HG02973 (cell line): Measurements from ENCODE around the gene HLA-DOA.

Experiments used
- ATAC-seq: cut with Tn5 transposase; IDR thresholded peaks from one replicate; pipeline ENCODE4 v1.9.1; 2021; ENCODE audit warnings: moderate library complexity; ENCODE audit not compliant: unreplicated experiment

The HLA-DOA gene

DNA sequence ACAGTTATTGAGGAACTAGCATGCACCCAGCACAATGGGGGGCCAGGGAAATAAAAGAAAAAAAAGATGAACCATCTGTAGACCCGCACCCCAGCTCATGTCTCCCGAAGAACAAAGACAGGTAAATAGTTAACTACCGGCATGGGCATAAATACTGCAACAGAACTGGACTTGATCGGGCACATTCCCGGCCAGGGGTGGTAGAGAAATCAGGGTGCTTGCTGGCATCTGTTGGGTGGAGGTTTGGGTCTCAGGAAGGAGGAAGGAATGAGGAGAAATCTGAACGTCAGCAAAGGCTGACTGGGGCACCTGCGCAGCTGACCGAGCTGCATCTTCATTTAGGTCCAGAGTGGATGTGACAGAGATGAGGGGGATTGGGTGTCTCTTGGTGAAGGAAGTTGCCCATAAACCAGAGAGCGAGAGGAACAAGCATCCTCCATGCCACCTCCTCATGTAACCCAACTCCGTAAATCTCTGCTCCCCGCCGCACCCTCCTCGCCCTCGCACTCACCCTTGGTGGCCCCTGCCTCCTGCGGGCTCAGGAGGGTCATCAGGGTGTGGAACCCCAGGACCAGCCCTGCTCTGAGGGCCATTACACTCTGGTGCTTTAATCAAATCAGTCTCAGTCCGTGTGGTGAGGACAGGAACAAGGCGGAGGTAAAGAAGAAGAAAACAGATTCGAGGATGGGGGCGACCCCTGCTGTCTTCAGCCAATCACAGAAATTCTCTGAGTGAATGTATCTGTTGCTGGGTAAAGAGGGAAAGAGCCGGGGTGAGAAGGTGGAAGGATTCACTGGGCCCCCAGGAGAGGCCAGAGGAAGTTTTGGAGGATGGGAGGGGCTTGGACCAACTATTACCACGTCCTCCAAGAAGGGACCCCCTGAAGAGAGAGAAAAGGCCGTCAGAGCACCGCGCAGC is at the start of gene HLA-DOA:
Gene HLA-DOA, minus strand, starts transcription at position 648 of the 918 bp plus-strand sequence.
- ATAC-seq: peak; percentile 81

DNA sequence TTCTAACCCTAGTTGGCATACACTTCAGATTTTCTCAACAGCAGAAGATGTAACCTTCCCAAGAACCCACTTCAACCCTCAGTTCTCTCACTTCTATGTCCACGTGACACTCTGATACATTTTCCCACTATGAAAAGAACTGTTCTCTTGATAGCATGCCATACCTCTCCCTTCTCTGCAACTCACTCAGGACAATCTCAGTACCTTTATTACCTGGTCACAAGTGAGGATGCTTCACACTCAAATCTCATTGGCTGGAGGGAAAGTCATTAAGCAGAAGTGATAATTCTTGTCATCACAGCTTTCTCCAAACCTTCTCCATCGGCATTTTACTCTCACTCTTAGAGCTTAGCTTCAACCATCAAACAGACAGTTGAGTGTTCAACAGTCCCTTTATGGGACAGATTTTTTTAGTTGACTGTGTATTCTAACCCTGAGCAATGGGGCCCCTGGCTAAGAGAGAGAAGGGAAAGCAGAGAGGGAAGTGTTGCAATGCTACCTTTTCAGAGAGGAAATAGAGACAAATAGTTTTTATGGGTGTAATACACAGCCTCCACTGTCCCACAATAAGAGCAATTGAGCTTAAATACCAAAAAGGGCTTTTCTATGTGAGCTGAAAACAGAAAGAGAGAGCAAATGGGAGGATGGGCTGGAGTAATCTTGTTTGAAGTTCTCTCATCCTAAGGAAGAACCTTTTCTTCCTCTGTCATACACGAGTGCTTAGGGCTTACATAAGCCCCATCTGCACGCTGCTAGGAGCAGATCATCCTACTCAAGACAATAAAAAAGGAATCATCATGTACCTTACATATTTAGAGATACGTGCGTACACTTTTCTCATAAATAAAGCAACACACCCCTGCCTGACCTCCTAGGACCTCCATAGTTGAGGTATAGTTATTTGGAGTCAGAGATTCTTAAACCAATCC is 48.1 kb upstream of the HLA-DOA start:
- ATAC-seq: no peak

DNA sequence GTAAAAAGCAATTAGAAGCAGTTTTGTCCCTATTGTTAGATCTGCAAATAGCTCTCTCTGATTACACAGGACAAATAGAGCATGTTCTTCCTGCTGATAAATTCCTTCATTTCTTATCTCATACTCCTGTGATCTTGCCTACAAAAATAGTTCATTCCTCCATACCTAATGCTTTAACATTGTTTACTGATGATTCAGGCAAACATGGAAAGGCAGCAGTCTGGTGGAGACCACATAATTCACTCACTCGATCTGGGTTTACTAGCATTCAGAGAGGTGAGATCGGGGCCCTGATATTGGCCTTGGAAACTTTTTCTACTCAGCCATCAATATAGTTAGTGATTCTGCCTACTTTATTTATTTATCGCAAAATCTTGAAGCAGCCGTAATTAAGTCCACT is 43.8 kb upstream of the HLA-DOA start:
- ATAC-seq: no peak

DNA sequence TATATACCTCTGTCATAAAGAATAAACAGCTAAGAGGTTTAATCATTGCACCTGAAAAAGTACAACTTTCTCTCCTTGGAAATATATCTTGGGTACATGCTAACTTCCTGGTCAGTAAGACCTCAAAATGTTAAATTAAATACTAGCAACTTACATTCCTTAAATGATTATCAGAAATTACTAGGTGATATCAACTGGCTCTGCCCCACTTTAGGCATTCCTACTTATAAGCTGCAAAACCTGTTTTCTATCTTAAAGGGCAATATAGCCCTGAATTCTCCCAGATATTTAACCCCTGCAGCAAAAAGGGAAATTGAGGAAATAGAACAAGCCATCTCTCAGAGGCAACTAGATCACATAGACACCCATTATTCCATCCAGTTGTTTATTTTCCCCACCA is 43.2 kb upstream of the HLA-DOA start:
- ATAC-seq: no peak

DNA sequence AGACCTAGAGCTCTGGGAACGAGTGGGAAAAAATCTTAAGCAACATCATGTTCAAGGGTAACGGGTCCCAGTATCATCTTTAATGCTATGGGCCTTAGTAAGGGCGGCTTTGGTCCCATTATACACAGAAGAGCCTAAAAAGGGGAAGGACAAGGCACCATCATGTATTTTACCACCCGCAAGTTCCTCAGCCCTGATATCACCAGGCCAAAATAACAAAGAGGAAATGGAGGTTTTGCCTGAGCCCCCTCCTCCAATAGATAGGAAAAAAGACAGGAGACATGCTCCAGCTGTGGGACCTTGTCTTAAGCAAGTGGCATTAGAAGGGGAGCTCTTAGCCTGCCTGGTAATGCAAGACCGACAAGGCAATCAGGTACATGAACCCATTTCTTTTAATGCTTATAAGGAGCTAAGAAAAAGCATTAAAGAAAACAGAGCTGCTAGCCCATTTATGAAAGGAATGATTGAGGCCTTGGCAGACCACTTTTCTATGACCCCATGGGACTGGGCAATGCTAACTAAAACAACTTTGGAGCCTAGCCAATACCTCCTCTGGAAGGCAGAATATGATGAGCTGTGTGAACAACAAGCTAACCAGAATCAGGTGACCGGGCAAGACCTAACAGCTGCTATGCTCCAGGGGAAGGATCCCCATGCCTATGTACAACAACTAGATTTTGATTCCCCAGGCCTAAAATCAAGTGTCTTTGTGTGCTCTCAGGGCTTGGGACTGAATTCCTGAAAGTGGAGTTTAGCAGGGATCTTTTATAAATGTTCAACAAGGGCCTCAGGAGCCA is 40.8 kb upstream of the HLA-DOA start:
- ATAC-seq: no peak

DNA sequence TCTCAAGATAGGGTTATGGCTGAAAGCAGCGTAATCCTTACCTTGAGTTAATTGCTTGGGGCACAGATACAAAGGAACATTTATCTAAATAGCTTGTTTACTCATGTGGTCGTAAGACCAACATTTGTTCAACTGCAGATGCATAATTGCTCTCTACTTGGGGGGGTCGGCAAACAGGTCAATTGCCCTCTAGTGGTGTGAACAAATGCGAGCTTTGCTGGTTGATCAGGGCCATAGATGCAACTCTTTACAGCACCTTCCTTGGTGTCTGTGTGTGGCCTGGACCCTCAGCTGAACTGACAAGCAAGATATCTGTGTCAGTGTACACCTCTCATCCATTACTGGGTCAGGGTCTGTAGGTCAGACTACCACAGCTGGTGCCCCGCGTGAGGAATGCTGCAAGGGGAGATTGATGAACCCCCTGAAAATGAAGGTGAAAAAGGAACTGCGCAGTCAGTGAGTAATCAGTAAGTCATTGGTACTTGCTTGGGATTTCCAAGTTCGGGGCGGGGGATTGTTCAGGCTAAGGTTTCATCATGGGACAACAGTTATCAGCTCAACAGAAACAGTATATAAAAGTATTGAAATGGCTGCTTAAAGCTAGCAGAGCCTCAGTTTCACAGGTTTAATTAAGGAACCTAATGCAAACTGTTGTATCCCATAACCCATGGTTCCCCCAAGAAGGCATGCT is 40.1 kb upstream of the HLA-DOA start:
- no peak for ATAC-seq

DNA sequence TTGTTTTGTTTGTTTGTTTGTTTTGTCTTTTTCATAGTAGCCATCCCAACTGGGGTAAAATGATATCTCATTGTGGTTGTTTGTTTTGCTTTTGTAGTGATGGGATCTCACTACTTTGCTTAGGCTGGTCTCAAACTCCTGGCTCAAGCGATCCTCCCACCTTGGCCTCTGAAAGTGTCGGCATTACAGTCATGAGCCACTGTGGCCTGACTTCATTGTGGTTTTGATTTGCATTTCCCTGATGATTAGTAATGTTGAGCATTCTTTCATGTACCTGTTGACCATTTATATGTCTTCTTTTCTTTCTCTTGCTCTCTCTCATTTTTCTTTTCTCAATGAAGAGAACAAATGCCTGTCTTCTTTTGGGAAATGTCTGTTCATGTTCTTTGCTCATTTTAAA is 30.8 kb upstream of the HLA-DOA start:
- no peak for ATAC-seq

DNA sequence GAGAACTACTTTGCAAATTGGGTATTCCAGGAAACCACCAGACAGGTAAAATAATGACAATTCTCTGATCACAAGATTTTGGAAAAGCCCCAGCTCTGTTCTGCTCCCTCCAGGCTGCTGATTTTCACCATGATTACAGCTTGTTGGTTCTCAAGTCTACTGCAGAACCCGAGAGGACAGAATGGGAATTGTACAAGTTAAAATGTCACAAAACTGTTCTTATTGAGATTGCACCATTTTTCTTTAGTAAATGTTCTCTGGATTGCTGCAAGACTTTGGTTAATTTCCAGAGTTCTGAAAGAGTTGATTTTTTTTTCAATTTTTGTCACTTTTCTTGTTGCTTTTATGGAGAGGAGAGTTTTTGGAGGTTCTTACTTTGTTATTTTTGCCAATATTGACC is 27.1 kb upstream of the HLA-DOA start:
- ATAC-seq: no peak

DNA sequence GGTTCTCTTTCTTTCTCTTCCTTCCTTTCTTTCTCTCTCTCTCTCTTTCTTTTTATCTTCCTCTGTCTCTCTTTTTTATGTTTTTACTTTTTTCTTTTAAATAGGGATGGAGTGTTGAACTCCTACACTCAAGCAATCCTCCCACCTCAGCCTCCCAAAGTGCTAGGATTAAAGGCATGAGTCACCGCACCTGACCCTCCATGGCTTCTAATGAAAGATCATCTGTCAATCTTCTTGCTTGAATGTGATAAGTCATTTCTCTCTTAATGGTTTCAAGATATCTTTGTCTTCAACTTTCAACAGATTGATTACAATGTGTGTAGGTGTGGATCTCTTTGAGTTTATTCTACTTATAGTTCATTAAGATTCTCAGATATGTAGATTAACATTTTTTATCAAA is 25.2 kb upstream of the HLA-DOA start:
- no peak for ATAC-seq

DNA sequence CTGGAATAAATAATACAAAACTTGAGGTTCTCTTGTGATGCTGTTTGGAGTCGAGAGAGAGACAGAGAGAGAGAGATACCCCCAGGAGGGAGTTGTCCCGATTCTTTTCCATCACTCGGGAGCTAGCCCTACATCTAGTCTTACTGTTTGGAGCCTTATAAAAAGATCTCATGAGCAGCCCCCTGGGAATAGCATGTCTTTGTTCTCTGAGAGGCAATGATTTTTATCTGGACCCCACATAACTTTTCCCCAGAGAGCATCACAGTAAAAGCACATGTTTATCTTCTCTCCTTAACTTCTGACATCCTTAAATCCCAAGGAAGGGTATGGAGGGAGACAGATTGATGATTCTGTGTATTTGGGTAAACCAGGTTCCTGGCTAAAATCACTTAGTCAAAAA is 20.9 kb upstream of the HLA-DOA start:
- no peak for ATAC-seq

DNA sequence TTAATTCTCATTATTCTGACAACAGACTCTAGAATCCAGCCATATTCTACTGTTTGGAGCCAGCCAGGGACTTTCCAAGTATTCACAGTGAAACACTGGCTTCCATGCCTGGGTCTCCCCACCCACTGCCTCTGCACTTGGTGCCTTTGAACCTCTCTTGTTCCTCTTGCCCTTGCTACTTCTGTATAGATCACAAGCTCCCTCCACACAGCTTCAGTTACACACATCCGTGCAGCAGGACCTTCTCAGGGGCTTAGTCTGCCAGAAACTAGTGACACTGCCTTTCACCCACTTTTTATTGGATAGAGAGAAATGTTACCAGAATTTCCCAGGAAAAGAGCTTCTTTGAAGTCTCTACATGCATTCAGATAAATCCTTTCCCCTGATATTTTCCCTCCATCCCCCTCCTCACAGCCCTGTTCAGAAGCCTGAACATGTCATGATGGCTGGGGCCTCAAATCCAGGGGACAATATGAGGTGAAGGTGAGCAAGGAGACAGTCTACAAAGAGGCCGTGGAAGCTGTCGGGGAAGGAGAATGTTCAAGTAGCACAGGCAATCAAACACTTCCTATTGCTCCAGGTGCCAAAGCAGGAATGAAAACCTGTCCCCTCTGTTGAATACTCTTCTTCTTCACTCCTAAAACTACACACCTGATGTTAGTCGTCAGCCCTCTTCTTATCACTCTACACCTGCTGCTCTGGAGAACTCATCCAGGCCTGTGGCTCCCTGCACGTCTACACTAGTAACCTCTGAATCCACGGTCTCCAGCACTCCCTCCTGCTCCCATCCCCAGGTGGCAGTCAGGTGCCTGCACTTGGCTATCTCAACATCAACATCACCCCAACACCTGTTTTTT is 20.2 kb upstream of the HLA-DOA start:
- peak; percentile 66 for ATAC-seq

DNA sequence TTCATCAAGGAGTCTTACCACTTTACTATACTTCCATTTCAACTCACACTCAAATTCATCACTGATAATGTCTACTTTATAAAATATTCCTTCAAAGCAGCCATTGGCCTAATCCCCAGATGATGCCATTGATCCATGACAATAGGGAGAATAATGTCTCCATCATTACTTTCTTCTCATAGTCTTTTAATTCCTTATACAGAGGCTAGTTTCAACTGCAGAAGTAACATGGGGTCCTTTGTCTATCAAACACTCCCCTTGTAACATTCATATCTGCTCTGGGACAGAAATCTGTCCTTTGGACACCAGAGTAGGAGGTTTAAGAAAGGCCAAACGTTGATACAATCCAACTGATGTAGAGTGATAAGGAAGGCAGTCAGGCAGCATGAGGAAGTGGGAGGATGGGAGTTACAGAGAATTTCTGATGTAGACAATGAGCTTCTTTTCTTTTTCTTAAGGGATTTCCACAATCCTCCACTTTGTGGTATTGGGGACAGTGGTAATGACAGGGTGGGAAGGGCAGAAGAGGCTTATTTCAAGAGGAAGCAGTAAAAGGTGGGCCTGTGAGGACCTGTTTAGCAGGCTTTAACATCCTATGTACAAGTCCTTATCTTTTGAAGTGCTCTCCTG is 18.9 kb upstream of the HLA-DOA start:
- ATAC-seq: no peak

DNA sequence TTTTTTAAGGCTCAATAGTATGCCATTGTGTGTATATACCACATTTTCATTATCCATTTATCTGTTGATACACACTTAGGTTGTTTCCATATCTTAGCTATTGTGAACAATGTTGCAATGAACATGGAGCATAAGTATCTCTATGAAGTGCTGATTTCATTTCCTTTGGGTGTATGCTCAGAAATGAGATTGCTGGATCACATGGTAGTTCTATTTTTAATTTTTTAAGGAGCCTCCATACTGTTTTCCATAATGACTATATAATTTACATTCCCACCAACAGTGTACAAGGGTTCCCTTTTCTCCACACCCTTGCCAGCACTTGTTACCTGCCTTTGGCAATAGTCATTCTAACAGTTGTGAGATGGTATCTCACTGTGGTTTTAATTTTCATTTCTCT is 15.1 kb upstream of the HLA-DOA start:
- ATAC-seq: no peak

DNA sequence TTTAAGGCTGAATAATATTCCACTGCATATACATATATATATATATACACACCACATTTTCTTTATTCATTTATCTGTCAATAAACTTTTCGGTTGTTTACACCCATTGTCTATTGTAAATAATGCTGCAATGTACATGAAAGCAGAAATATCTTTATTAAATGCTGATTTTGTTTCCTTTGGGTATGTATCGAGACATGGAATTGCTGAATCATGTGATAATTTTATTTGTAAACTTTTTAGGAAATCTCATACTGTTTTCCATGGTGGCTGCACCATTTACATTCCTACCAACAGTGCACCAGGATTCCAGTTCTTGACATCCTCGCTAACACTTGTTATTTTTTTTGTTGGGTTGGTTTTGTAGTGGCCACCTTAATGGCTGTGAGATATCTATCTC is 14.1 kb upstream of the HLA-DOA start:
- ATAC-seq: no peak

DNA sequence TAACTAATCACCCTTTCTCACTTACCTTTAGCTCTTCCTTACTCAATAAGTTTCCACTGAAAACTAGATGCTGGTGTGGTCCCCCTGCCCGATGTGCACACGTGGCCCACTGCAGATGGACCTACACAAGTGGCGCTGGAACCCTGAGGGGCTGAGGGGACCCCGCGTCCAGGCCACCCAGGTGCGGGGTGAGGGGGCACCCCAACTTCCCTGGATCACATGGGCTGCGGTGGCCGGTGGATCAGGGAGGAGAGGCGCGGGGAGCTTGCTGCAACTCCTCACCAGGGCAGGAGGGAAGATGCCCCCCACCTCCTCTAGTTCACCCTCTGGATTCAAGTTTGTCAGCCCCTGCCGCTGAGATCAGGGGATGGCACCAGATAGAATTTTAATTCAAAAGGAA is 12.5 kb upstream of the HLA-DOA start:
- ATAC-seq: no peak

DNA sequence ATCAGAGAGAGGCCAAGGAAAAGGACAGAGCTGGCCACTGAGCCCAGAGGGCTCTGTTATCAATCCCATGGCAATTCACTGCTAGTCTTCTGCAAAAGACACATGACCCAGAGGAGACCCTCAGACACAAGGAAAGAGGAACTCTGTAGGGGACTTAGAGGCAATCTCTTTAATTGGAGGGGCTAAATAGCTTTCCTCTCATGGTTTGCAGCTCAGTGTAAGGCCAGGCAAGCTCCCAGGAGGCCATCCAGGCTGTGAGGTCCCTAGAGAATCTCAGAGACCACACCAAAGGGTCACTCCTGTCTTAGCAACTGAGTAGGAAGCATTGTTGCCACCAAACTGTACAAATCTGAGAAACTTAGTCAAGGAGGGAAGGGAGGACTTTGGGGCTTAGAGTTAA is 10.0 kb upstream of the HLA-DOA start:
- no peak for ATAC-seq

DNA sequence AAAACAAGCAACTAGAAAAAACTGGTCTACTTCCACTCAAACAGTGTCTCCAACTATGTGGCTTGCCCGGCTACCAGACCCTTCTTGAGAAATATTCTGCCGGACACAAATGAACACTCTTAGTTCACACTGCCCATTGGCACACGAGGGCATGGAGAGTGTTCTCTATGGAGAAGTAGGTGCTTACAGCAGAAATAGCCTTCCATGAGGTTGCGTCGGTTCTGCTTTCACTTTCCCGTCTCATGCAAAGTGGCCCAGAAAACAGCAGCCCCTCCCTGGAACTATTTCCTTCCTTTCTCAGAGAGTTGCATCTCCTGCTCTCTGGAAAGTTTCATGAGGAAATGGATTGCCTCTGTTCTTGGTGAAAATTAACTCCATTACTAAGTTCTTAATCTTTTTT is 9.5 kb upstream of the HLA-DOA start:
- peak; percentile 68 for ATAC-seq

DNA sequence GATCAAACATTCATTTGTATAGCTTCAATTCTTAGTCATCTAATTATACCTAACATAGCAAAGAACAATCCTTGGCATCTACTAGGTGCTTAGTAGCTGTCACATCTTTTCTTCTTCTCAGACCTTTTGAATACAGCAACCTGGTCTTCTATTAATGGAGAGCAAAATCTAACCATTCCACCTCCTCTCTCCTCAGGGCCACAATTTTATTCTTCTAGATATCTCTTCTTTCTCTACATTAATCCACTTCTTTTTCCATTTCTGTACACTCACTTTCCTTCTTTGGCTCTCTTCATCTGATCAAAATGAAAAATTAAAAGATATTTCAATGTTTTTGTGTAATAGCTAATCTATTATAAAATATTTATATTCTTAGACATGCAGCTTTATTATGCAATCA is 9.0 kb upstream of the HLA-DOA start:
- no peak for ATAC-seq

DNA sequence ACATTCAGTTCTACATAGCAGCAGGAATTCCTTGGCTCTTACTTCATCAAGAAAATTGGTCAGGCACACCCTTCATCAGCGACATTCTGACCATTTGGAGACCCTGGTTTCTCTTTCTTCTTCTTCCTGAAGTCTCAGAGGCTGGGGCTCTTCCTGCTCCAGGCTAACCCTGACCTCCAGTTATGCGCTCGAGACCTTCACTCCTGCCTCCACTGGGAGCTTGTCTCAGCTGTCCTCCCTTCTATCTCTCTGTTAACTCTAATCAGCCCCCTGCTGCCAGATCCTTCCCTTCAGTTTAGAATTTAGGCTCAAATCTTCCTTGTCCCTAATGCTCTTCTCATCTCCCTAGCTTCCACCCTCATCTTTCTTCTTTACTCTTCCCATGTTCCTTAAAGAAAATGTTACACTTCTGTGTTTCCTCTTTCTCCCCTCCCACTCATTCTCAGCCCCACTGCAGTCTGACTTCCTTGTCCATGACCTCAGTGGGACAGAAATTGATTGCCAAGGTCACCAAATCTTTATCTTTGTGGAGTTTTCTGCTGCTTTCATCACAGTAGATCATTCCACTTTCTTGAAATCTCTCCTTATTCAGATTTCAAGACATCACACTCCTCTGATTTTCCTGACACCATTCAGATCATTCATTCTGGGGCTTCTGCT is 8.4 kb upstream of the HLA-DOA start:
- ATAC-seq: no peak
